Lung (tissue), 12 donors: ENCODE data around the gene SYTL3. TPM values are rescaled to one million over a fixed set of nuclear protein-coding genes. Genes with fewer than 3 reads are reported as not detected.

ENCODE experiments used
- ATAC-seq: fragments of 200-7000 bp; cut with Tn5 transposase; one replicate; pipeline ENCODE4 v1.9.1; 2020; ENCODE audit warnings: moderate number of reproducible peaks; ENCODE audit not compliant: insufficient read depth, low FRiP score
- DNase-seq, 3 donors: peaks; one replicate each; pipeline ENCODE4 v3.0.0-alpha.2; 2013 to 2017
- H3K27ac ChIP-seq, 2 donors: one replicate each; pipeline ENCODE4 v1.5.1; 2013; ENCODE audit warnings: mild to moderate bottlenecking in 2 of 2, moderate library complexity in 2 of 2, control low read depth in 1 of 2, inconsistent platforms in 1 of 2, low read depth in 1 of 2, low read length in 1 of 2
- H3K27me3 ChIP-seq, 3 donors: one replicate each; pipeline ENCODE4 v1.5.1; 2013; ENCODE audit warnings: low read length in 2 of 3; ENCODE audit not compliant: control insufficient read depth in 3 of 3, insufficient read depth in 3 of 3
- H3K36me3 ChIP-seq, 4 donors: one replicate each; pipeline ENCODE4 v1.5.1; 2013; ENCODE audit warnings: low read length in 4 of 4, mild to moderate bottlenecking in 1 of 4, moderate library complexity in 1 of 4; ENCODE audit not compliant: control insufficient read depth in 4 of 4, insufficient read depth in 4 of 4
- H3K4me1 ChIP-seq, 5 donors: one replicate each; pipeline ENCODE4 v1.5.1; 2013; ENCODE audit warnings: low read length in 5 of 5, mild to moderate bottlenecking in 2 of 5, moderate library complexity in 1 of 5; ENCODE audit not compliant: control insufficient read depth in 5 of 5, insufficient read depth in 5 of 5
- H3K4me3 ChIP-seq: one replicate; pipeline ENCODE4 v1.5.1; 2013; ENCODE audit warnings: mild to moderate bottlenecking, control low read depth, moderate library complexity
- H3K9ac ChIP-seq, 2 donors: one replicate each; pipeline ENCODE4 v1.5.1; 2013; ENCODE audit warnings: low read length in 2 of 2, control low read depth in 1 of 2; ENCODE audit not compliant: insufficient read depth in 1 of 2
- H3K9me3 ChIP-seq, 4 donors: one replicate each; pipeline ENCODE4 v1.5.1; 2013; ENCODE audit warnings: low read length in 3 of 4, mild to moderate bottlenecking in 1 of 4, moderate library complexity in 1 of 4; ENCODE audit not compliant: control insufficient read depth in 4 of 4, insufficient read depth in 3 of 4
- CTCF ChIP-seq: IDR thresholded peaks from 2 replicates; pipeline ENCODE4 v1.5.1; 2012; ENCODE audit warnings: mild to moderate bottlenecking; ENCODE audit errors: control extremely low read depth, extremely low read depth
- WGBS, 2 donors: extraction: QIAGEN DNeasy Blood & Tissue Kit; methylation state at CpG; one replicate each; pipeline ENCODE4 v1.1.7; 2013; 5-methylcytosine and 5-hydroxymethylcytosine counted together
- polyA plus RNA-seq, 2 donors: library from polyadenylated mRNA; stranded (reverse); fragments of 200-250 nt; gene quantifications; one replicate each; pipeline ENCODE4 v1.2.1, GENCODE V29; 2013
- total RNA-seq, 2 donors: library from RNA; depleted of rRNA in 1 of 2; stranded (reverse); fragments of >200 nt in 1 of 2; gene quantifications; one replicate each; pipeline ENCODE4 v1.2.1, GENCODE V29; 2014 to 2021
- donor health status: control.
- donor health status: control.
- donor health status: Bipolar disorder and iron deficiency.
- donor health status: healthy.
- donor health status: DM: yes; HTN: yes; CAD: no.

SYTL3 gene
- total and polyA plus RNA-seq, 4 donors = 6.5 to 20.0 (median 15.6) TPM

GRCh38 chr6:158807515-158808441, 157.9 kb downstream of the SYTL3 start:
- Histone ChIP-seq H3K27me3 (no peaks in the 10 kb centered on the region), H3K36me3 (peaks cover 3 to 9% (median 4%) of the 10 kb centered on the region in 4 donors), H3K4me1 (peaks cover 6 to 22% (median 13%) of the 10 kb centered on the region in 5 donors), H3K9me3 (no peaks in the 10 kb centered on the region), H3K4me3 (no peak overlapping the region), H3K27ac (no peak overlapping the region), H3K9ac (no peak overlapping the region)
- 63 to 66% methylated on average over 8 of the region's 8 CpGs for whole genome bisulfite sequencing, 2 donors
- no peak for TF ChIP-seq CTCF
- ATAC-seq (no peak), DNase-seq (no peak)

GRCh38 chr6:158808442-158808833, 158.6 kb downstream of the SYTL3 start:
- Histone ChIP-seq H3K4me1 (peaks cover 7 to 25% (median 18%) of the 10 kb centered on the region in 5 donors), H3K36me3 (peaks cover 3 to 9% (median 6%) of the 10 kb centered on the region in 4 donors), H3K27me3 (no peaks in the 10 kb centered on the region), H3K4me3 (no peak overlapping the region), H3K27ac (no peak overlapping the region), H3K9ac (no peak overlapping the region), H3K9me3 (no peaks in the 10 kb centered on the region)
- WGBS, 2 donors = 72 to 80% methylated on average over 6 of the region's 6 CpGs
- no peak for TF ChIP-seq CTCF
- no peak for DNase-seq
- ATAC-seq = no peak

GRCh38 chr6:158808941-158809678, 159.3 kb downstream of the SYTL3 start:
- Histone ChIP-seq H3K9ac (no peak overlapping the region), H3K4me3 (no peak overlapping the region), H3K27ac (no peak overlapping the region), H3K36me3 (peaks cover 3 to 12% (median 7%) of the 10 kb centered on the region in 4 donors), H3K4me1 (peaks cover 8 to 28% (median 18%) of the 10 kb centered on the region in 5 donors), H3K9me3 (no peaks in the 10 kb centered on the region), H3K27me3 (no peaks in the 10 kb centered on the region)
- WGBS, 2 donors = 69 to 77% methylated on average over 8 of the region's 8 CpGs
- ATAC-seq (no peak), DNase-seq (peak in 2 of 3 donors; percentile 39 to 48)
- TF ChIP-seq CTCF = no peak
